NCI-H2107 (cell line): ENCODE results near the gene GABBR2.

Experiments used
- DNase-seq: peaks from one replicate; lab custom pipeline; 2025; lab: John Stamatoyannopoulos, UW

The GABBR2 gene

DNA sequence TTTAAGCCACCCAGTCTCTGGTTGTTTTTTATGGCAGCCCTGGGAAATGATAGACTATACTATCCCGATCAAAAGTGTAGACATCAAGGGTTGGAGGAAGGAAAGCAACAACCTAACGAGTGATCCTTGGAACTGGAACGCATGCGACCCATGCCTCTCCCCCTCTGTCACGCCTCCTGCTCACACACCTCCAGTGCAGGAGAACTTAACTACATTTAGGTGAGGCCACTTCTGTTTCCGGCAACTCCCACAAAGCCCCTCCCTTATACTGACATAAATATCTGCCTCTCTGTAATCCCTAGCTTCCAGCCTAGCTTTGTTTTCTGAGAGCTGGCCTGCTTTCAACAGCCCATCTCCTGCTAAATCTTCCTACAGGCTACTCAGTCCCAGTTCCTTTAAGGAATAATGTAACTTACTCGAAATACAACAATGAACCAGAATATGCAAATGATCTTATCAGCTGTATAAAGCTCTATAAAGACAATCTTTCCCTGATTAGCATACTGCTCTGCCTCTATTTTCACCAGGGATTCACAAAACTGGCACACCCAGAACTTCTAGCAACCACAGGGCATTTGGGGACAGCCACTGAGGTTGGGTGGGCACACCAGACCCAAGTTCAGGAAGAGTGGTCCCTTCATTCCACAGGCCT is 73.9 kb downstream of the GABBR2 start:
- no peak for DNase-seq

DNA sequence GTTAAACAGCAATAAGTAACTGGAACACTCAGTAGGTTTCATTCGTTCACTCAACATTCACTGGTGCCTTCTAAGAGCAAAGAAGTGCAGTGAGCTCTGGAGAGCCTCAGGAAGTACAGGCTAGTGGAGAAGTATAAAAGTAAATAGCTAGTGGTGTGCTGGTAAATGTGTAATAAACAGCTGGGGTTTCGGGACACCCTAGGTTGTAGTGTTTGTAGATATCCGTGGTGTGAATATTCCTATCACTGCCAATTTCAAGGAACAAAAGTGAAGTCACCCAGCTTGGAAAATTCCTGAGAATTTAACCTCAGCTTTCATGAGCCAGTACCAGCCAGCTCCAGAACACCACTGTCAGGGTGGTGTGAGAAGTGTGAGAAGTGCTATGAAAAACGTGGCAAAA is 75.9 kb downstream of the GABBR2 start:
- no peak for DNase-seq

GRCh38 chr9:98627296-98627695 is 81.4 kb downstream of the GABBR2 start:
- no peak for DNase-seq

DNA sequence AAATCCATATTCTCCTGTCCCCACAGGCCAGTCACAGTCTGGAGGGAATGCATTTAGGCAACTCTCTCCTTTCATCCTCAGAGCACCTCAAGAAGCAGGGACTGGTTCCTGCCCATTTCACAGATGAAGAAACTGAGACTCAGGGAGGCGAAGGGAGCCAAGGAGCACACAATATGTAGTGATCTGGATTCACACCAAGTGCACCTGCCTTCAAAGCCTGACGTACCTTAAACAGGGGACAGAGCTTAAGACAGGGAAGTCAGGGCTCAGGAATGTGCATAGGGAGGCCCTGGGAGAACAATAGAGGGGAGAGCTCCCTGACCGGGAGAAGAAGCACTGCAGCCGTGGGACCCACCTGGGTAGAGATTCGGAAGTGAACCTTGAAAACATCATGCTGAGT is 83.0 kb downstream of the GABBR2 start:
- no peak for DNase-seq

DNA sequence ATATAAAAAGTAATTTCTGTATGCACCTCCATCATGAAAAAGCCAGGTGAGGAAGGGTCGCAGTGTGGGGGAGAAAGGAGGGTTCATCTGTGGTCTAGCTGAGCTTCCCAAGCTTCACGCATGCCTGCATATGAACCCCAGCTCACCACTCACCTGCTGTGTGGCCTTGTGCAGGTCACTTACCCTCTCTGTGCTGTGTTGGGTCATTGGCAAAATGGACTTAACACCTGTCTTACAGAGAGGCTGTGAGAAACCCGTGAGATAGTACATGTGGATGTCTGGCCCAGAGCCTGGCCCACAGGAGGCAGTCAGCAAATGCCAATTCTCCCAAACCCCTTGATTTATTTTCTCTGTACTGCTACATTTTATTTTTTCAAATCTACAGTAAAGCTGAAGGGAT is 88.9 kb downstream of the GABBR2 start:
- no peak for DNase-seq

GRCh38 chr9:98615633-98616032 is 93.1 kb downstream of the GABBR2 start:
- no peak for DNase-seq

DNA sequence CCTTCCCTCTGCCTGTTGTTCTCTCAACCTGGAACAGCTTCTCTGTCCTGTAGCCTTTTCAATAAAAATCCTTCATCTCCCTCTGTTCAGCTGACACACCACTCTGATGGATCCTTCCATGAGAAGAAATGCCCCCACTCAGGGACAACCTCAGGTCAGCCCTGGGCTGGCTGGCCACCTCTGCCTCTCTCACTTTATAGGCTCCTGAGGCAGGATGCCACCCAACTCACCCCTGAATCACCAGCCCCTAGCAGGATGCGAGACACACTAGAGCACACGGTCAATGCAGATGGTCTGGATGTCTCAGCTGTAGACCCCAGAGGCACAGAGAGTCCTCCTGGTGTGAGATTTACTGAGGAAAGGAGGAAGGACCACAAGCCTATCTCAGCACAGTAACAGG is 93.8 kb downstream of the GABBR2 start:
- DNase-seq = no peak

- DNase-seq = no peak
These were observed 96.5 kb downstream of the GABBR2 start for GRCh38 chr9:98612061-98612752.

DNA sequence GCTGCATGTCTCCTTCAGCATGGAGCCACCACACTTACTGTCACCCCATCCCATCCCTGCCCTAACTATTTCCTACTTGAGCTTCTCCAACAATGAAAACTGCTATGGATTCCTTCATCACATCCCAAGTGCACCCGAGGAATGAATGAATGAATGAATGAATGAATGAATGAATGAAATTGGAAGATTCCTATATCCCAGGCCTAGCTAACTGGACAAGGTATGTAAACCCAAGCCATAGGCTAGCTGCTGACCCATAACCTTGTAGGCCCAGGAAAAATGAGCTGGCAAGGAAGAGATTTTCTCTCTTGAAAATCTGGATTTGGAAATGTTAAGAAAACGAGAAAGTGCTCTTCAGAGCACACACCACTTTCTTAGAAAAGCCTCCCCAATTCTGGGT is 97.4 kb downstream of the GABBR2 start:
- no peak for DNase-seq

DNA sequence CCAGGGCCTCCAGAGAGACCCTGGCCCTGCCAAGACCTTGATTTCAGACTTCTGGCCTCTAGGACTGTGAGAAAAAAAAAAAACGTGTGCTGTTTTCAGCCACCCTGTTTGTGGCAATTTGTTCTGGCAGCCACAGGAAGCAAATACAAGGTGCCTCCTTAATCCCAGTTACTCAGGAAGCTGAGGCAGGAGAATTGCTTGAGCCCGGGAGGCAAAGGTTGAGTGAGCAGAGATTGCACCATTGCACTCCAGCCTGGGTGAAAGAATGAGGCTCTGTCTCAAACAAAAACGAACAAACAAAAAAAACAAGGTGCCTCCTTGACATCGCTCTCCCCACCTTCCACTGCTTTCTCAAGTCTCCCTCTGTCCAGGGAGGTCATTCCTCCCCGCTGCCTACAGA is 98.0 kb downstream of the GABBR2 start:
- no peak for DNase-seq

DNA sequence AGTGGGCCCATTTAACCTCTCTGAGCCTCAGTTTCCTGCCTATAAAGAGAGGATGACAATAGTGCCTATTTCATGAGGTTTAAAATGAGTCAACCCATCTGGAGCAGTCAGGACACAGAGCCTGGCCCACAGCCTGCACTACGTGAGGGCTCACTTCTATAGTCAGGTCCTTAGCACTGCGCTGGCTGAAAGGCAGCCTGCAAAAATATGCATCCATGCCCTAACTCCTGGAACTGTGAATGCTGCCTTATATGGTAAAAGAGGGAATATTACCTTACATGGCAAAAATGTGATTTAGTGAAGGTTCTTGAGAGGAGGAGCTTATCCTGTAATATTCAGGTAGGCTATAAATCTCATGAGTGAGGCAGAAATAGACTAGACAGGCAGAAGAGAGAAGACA is 98.5 kb downstream of the GABBR2 start:
- no peak for DNase-seq

DNA sequence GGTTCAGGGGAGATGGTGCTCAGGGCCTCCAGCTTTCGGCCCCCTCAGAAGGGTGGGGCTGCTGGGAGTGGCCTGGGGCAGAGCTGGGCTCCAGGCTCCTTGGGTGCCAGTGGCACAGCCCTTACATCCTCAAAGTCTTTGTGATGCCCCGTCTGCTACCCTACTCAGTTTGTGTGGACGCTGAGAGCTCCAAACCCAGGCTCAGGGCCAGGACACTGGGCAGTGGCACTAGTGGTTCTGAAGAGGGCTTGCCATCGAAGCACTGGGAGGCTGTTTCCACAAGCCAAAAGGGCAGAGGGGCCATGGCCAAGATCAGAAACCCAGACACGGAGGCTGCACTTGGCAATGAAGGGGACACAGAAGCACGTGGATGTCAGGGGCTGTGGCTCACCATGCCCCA is 99.1 kb downstream of the GABBR2 start:
- no peak for DNase-seq

DNA sequence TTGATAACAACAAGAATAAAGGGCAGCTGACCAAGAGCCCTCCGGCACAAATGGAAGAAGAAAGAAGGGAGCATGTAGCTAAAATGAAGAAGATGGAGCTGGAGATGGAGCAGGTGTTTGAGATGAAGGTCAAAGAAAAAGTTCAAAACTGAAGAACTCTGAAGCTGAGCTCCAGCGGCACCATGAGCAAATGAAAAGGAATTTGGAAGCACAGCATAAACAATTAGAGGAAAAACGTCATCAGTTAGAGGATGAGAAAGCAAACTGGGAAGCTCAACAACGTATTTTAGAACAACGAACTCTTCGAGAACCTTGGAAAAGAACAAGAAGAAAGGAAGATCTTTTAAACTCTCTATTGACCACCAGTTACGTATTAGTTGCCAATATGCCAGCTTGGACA is 100.9 kb downstream of the GABBR2 start:
- DNase-seq = no peak

GRCh38 chr9:98607152-98607551 is 101.6 kb downstream of the GABBR2 start:
- no peak for DNase-seq

DNA sequence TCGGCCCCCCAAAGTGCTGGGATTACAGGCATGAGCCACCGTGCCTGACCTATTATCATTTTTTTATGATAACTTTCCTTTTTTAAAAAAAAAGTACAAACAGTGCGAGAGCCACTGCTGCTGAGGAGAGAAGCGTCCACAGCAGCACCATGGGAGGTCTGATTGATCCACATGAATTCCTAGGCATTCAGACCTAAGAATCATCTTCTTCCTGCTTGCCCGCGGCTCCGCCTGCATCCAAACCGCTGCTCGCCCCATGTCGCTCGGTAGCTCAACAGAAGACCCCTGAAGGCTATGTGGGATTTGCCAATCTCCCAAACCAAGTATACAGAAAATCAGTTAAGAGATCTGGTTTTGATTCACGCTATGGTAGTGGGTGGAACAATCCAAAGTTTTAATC is 102.0 kb downstream of the GABBR2 start:
- no peak for DNase-seq

- DNase-seq = no peak
These were observed 103.6 kb downstream of the GABBR2 start for GRCh38 chr9:98605116-98605515.

- DNase-seq = no peak
These were observed 104.8 kb downstream of the GABBR2 start for GRCh38 chr9:98603821-98604383.

- no peak for DNase-seq
These were observed 105.8 kb downstream of the GABBR2 start for GRCh38 chr9:98602839-98603500.

DNA sequence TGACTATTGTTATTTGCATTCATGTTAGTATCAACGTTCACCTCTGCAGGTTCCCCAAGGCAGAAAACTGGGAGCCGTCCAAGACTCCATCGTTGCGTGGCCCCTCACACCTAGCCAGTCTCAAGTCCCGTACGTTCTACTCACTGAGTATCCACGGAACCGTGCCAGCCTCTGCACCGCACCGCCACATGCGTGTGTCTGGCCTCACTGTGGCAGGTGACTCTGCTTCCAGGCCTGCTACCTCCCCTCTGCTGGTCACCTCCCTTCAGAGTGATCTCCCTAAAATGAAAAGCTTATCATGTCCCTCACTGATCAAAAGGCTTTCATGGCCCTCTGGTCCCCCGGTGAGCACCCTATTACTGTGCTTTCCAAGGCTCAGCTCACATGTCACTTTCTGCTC is 108.1 kb downstream of the GABBR2 start:
- no peak for DNase-seq

GRCh38 chr9:98599566-98600216 is 109.0 kb downstream of the GABBR2 start:
- no peak for DNase-seq

- DNase-seq = no peak
These were observed 109.9 kb downstream of the GABBR2 start for GRCh38 chr9:98598861-98599260.

DNA sequence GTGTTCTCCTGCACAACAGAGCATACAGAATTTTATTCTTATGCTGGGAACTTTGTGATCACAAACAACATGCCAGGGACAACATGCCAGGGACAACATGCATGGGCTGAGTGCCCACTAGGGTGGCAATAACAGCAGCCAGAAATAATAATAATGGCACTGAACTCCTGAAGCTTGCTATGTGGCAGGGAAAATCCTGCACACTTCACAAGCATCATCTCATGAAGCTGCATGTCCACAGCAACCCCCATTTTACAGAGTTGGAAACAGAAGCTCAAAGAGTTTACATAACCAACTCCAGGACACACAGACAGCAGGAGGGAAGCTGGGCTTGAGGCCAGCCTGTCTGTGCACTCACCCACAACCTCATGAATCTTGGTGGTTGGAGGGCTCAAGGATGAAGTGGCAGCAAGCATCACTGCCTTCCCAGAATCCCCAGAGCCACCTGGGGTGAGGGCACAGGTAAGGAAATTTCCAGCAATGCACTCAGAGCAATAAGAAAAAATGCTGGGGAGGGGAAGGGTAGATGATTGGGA is 111.4 kb downstream of the GABBR2 start:
- DNase-seq = no peak
